Stimulated activated CD8-positive, alpha-beta memory T cell treated with anti-CD3 and anti-CD28 coated beads, Interleukin-12 subunit alpha, Interleukin-12 subunit beta, amount 100 ng/mL, for 24 hours (primary cell): ENCODE results near the gene GNPTG.

ENCODE experiments used
- DNase-seq: peaks from one replicate; pipeline ENCODE4 v3.0.0-alpha.2; 2020; ENCODE audit errors: extremely low read depth

GNPTG gene

GRCh38 chr16:1371054-1371978 lies 19.6 kb downstream of the GNPTG start:
- no peak for DNase-seq

- DNase-seq, result no peak
These were observed 20.7 kb downstream of the GNPTG start for GRCh38 chr16:1372292-1372950.

- DNase-seq, result no peak
These were observed 22.9 kb downstream of the GNPTG start for GRCh38 chr16:1374418-1375297.

- DNase-seq, result no peak
These were observed 23.5 kb downstream of the GNPTG start for GRCh38 chr16:1375298-1375640.

- no peak for DNase-seq
These were observed 24.1 kb downstream of the GNPTG start for GRCh38 chr16:1375741-1376410.

- DNase-seq, result no peak
These were observed 25.8 kb downstream of the GNPTG start for GRCh38 chr16:1377406-1378010.

GRCh38 chr16:1378087-1378803 lies 26.5 kb downstream of the GNPTG start:
- no peak for DNase-seq

- peak; percentile 38 for DNase-seq
These were observed 27.1 kb downstream of the GNPTG start for GRCh38 chr16:1378804-1379303.

GRCh38 chr16:1379304-1380076 lies 27.8 kb downstream of the GNPTG start:
- peak; percentile 54 for DNase-seq

- no peak for DNase-seq
These were observed 28.5 kb downstream of the GNPTG start for GRCh38 chr16:1380195-1380594.

- DNase-seq, result no peak
These were observed 30.1 kb downstream of the GNPTG start for GRCh38 chr16:1381612-1382406.

GRCh38 chr16:1383556-1383955 lies 31.8 kb downstream of the GNPTG start:
- DNase-seq, result no peak

- DNase-seq, result no peak
These were observed 33.5 kb downstream of the GNPTG start for GRCh38 chr16:1385232-1385631.

- DNase-seq, result no peak
These were observed 35.6 kb downstream of the GNPTG start for GRCh38 chr16:1387331-1387730.

- no peak for DNase-seq
These were observed 38.0 kb downstream of the GNPTG start for GRCh38 chr16:1389762-1390161.

- DNase-seq, result no peak
These were observed 38.6 kb downstream of the GNPTG start for GRCh38 chr16:1390239-1390779.

GRCh38 chr16:1392826-1393225 lies 41.1 kb downstream of the GNPTG start:
- no peak for DNase-seq

- no peak for DNase-seq
These were observed 42.0 kb downstream of the GNPTG start for GRCh38 chr16:1393613-1394176.
